A673 (cell line): Measurements from ENCODE around the gene RBM45. TPM values are rescaled to one million over a fixed set of nuclear protein-coding genes. Genes with fewer than 3 reads are reported as not detected.

Experiments
- BruUV-seq: library from RNA; stranded (reverse); fragments of 400-500 nt; replicated peaks from 2 replicates; lab custom pipeline; 2021; lab: Mats Ljungman, UMichigan
- CTCF ChIA-PET: fragments of 300-600 bp; sonication (Branson Sonifier 250); formaldehyde crosslinking; loops from one replicate; lab custom pipeline; 2022; ENCODE audit warnings: antibody characterized with exemption; lab: Charles Lee
- POLR2A ChIA-PET: fragments of 300-600 bp; sonication (Branson Sonifier 250); formaldehyde crosslinking; loops from one replicate; lab custom pipeline; 2022; ENCODE audit warnings: antibody characterized with exemption; ENCODE audit not compliant: low non-redundant PET; lab: Charles Lee
- DNase-seq: peaks from one replicate; pipeline ENCODE4 v3.0.0-alpha.2; 2015; ENCODE audit warnings: low spot score
- H3K27ac ChIP-seq: fragments of 200-600 bp; sonication (generic); 2 replicates; pipeline ENCODE4 v1.5.1; 2016; ENCODE audit warnings: mixed run types, low read depth, mild to moderate bottlenecking, mixed read lengths, antibody characterized with exemption, low read length; ENCODE audit not compliant: poor library complexity, severe bottlenecking
- H3K27me3 ChIP-seq: fragments of 200-600 bp; sonication (generic); replicated peaks from 2 replicates; pipeline ENCODE4 v1.6.1; 2017; ENCODE audit warnings: mixed run types, low read depth, mild to moderate bottlenecking, mixed read lengths, antibody characterized with exemption, low read length; ENCODE audit not compliant: insufficient read depth, poor library complexity
- H3K36me3 ChIP-seq: fragments of 200-600 bp; sonication (generic); 2 replicates; pipeline ENCODE4 v1.6.1; 2016; ENCODE audit warnings: mixed run types, mild to moderate bottlenecking, mixed read lengths, antibody characterized with exemption, low read length; ENCODE audit not compliant: insufficient read depth, poor library complexity, severe bottlenecking
- H3K4me1 ChIP-seq: fragments of 200-600 bp; sonication (generic); 2 replicates; pipeline ENCODE4 v1.6.1; 2017; ENCODE audit warnings: mixed run types, mild to moderate bottlenecking, mixed read lengths, antibody characterized with exemption, low read length; ENCODE audit not compliant: insufficient read depth, poor library complexity, severe bottlenecking
- H3K4me3 ChIP-seq: fragments of 200-600 bp; sonication (generic); 2 replicates; pipeline ENCODE4 v1.5.1; 2016; ENCODE audit warnings: low read depth, mixed run types, mild to moderate bottlenecking, mixed read lengths, low read length; ENCODE audit not compliant: poor library complexity, severe bottlenecking
- H3K9me3 ChIP-seq: fragments of 200-600 bp; sonication (generic); 2 replicates; pipeline ENCODE4 v1.6.1; 2016; ENCODE audit warnings: mixed run types, low read depth, mild to moderate bottlenecking, mixed read lengths, antibody characterized with exemption, low read length; ENCODE audit not compliant: poor library complexity, severe bottlenecking
- EZH2 ChIP-seq: fragments of 200-600 bp; sonication (generic); IDR thresholded peaks from 2 replicates; pipeline ENCODE4 v1.6.1; 2017; ENCODE audit warnings: borderline replicate concordance, low read depth, mild to moderate bottlenecking, mixed read lengths, antibody characterized with exemption, low read length; ENCODE audit not compliant: poor library complexity, severe bottlenecking
- intact Hi-C: fragments of 100-400 bp; cut with micrococcal nuclease; formaldehyde crosslinking; loops from one replicate; pipeline ENCODE4 v1.10.0; 2022; ENCODE audit not compliant: unreplicated experiment
- total RNA-seq: library from RNA; stranded (reverse); gene quantifications from 2 replicates; pipeline ENCODE4 v1.2.3, GENCODE V29; 2021
- TF ChIP-seq, protein P1 (sequence below): fragments of 300-800, 200-600 bp; sonication (generic); conservative IDR thresholded peaks from 2 replicates; pipeline ENCODE4 v1.5.1; 2017; ENCODE audit warnings: low read depth, mild to moderate bottlenecking, antibody characterized with exemption, low read length, moderate library complexity, mixed read lengths

Gene RBM45
- total RNA-seq, 1 experiment from 2014 or later = 18.7 TPM

DNA sequence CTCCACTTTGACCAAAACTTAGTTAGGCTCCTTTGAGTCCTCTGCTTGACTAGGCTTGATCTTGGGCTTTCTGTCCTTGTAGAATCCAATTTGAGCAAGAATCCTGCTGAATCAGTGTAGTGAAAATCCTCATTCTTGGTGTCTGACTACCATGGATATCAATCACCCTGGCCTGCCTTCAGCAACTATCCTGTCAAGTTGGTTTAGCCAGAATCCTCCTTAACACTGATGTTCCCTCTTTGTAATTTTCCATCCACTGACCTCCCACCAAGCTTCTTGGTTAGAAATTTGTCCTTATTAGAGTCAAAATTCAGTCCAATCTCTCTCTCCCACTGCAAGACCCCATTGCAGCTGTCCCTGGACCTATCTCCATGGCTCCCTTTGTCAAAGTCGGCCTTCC lies 494 bp upstream of the RBM45 start:
- H3K27ac ChIP-seq = no peak overlapping the region
- H3K27me3 ChIP-seq = no peaks in the 10 kb centered on the region
- ChIA-PET POLR2A (no interaction called here), CTCF (interaction anchor here (0.5 to 2.3 kb wide), 4 partner anchors 12 to 634 kb away, joined by 3 to 14 read pairs (median 4); no protein-coding TSS in a partner anchor)
- BruUV-seq = no TSS peak
- intact Hi-C loops = loop anchor here (1.0 to 5.0 kb wide), 2 partner anchors 169 to 286 kb away; no protein-coding TSS in a partner anchor
- no peak for DNase-seq
- no peaks in the 10 kb centered on the region for H3K9me3 ChIP-seq
- H3K36me3 ChIP-seq = no peaks in the 10 kb centered on the region
- H3K4me1 ChIP-seq = peaks cover 5% of the 10 kb centered on the region
- TF ChIP-seq EZH2 = no peak
- TF ChIP-seq, protein P1, sequence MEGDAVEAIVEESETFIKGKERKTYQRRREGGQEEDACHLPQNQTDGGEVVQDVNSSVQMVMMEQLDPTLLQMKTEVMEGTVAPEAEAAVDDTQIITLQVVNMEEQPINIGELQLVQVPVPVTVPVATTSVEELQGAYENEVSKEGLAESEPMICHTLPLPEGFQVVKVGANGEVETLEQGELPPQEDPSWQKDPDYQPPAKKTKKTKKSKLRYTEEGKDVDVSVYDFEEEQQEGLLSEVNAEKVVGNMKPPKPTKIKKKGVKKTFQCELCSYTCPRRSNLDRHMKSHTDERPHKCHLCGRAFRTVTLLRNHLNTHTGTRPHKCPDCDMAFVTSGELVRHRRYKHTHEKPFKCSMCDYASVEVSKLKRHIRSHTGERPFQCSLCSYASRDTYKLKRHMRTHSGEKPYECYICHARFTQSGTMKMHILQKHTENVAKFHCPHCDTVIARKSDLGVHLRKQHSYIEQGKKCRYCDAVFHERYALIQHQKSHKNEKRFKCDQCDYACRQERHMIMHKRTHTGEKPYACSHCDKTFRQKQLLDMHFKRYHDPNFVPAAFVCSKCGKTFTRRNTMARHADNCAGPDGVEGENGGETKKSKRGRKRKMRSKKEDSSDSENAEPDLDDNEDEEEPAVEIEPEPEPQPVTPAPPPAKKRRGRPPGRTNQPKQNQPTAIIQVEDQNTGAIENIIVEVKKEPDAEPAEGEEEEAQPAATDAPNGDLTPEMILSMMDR = no peak
- H3K4me3 ChIP-seq = no peak overlapping the region

DNA sequence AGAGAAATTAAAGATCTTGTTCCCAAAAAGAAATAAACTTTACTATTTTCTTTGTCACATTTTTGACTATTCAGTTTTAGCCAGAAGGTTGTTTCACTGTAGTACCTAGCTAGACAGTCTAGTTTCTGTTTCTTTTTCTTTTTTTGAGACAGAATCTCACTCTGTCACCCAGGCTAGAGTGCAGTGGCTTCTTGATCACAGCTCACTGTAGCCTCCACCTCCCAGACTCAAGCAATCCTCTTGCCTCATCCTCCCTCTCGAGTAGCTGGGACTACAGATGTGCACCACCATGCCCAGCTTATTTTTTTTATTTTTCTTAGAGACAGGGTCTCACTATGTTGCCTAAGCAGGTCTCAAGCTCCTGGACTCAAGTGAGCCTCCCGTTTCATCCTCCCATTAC lies 2.2 kb downstream of the RBM45 start:
- ChIA-PET POLR2A (no interaction called here), CTCF (no interaction called here)
- no peak for TF ChIP-seq EZH2
- TF ChIP-seq, protein P1 = no peak
- Histone ChIP-seq H3K27ac (no peak overlapping the region), H3K27me3 (no peaks in the 10 kb centered on the region), H3K9me3 (no peaks in the 10 kb centered on the region), H3K4me1 (peaks cover 5% of the 10 kb centered on the region), H3K4me3 (no peak overlapping the region), H3K36me3 (no peaks in the 10 kb centered on the region)
- intact Hi-C loops = loop anchor here (5.0 kb wide), 1 partner anchor 283 kb away; no protein-coding TSS in a partner anchor
- no TSS peak for BruUV-seq
- DNase-seq = no peak

DNA sequence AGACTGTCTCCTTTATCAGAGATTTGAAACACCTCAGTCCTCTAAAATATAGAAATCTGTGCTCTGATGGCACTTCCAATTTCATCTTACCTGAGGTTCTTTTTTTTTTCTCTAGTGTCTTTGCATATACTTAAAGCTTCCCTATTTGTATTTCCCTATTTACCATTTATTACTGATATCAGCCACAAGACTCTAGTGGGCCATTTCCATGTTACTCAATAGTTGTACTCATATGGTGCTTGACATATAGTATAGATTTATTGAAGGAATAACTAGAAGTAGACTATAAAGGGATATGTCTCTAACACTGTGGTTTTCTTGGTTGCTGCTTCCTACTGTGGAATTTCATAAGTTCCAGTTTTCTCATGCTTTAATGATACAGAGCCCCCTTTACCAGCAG lies 3.0 kb downstream of the RBM45 start:
- no peak for TF ChIP-seq EZH2
- TF ChIP-seq, protein P1 = no peak
- Histone ChIP-seq H3K4me1 (peaks cover 5% of the 10 kb centered on the region), H3K9me3 (no peaks in the 10 kb centered on the region), H3K4me3 (no peak overlapping the region), H3K27me3 (no peaks in the 10 kb centered on the region), H3K36me3 (no peaks in the 10 kb centered on the region), H3K27ac (no peak overlapping the region)
- CTCF ChIA-PET = no interaction called here
- intact Hi-C loops = no loop called here
- POLR2A ChIA-PET = no interaction called here
- BruUV-seq = no TSS peak
- DNase-seq = no peak
